Measurements from ENCODE around the gene SLC2A14.
"Not testable (repeated sequence)": the region's sequence is repeated elsewhere in the genome, so short reads cannot be mapped to it uniquely, and the experiment has no call there.

The SLC2A14 gene

DNA sequence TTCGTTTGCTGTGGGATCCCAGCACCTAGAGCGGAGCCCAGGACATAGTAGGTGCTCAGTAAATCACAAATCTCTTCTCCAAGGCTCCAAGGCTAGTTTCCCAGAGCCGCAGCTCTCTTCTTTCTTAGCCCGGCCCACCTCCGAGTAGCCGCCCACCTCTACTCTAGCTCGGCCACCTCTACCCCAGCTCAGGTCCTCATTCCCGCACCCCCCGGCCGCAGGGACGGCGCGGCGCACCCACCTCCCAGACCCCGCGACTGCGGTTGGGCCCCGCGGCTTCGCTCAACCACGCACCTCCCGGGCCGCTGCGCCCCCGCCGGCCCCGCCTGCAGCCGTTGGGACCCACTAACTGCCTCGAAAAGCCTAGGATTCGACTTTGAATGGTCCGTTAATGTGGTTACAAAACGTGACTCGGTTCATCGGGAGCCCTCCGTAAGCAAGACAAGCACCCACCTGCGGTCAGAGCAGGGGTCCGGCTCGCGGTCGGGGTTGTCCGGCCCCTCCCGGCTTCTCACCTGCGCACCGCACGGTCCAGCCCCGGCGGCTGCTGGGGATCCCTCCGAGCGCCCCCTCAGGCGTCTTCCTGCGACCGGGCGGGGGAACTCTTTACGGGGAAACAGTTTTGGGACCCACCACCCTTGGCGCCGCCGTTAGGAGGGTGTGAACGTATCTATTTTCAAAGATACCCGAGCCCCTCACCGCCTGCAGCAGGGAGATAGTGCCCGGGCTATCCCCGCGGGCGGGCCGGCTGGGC is at the start of gene SLC2A14:
SLC2A14 (minus strand) TSS at position 350 of the 754 bp plus-strand sequence. CDS start 3,035 bp downstream, outside the sequence.
- no peak for DNase-seq

- not testable (repeated sequence) for DNase-seq
Observed at GRCh38 chr12:7921181-7921580, 48.5 kb upstream of the SLC2A14 start.

DNA sequence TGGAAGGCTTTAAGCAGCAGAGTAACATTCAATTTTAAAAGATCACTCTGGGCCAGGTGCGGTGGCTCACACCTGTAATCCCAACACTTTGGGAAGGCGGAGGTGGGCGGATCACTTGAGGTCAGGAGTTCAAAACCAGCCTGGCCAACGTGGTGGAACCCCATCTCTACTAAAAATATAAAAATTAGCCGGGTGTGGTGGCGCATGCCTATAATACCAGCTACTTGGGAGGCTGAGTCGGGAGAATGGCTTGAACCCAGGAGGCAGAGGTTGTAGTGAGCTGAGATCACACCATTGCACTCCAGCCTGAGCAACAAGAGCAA is 45.5 kb upstream of the SLC2A14 start:
- DNase-seq: not testable (repeated sequence)

DNA sequence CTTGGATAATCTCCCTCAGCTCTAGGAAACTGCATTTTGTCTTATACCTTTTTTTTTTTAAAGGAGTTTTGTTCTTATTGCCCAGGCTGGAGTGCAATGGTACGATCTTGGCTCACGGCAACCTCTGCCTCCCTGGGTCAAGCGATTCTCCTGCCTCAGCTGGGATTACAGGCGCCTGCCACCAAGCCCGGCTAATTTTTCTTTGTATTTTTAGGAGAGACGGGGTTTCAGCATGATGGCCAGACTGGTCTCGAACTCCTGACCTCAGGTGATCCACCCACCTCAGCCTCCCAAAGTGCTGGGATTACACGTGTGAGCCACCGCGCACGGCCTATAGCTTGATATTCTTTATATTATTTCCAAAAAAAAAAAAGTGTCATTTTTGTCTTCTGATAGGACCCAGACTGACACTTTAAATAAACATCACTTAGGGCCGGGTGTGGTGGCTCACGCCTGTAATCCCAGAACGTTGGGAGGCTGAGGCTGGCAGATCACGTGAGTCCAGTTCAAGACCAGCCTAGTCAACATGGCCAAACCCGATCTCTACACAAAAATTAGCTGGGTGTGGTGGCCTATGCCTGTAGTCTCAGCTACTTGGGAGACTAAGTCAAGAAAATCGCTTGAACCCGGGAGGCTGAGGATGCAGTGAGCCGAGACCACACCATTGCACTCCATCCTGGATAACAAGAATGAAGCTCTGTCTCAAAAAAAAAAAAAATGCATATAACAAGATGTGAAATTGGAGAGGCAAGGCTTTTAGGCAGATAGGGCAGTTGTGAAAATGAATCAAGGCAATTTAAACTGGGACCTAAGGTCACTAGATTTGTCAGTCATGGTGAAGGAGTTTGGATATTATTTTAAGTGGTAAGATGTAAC is 44.9 kb upstream of the SLC2A14 start:
- no peak for DNase-seq

DNA sequence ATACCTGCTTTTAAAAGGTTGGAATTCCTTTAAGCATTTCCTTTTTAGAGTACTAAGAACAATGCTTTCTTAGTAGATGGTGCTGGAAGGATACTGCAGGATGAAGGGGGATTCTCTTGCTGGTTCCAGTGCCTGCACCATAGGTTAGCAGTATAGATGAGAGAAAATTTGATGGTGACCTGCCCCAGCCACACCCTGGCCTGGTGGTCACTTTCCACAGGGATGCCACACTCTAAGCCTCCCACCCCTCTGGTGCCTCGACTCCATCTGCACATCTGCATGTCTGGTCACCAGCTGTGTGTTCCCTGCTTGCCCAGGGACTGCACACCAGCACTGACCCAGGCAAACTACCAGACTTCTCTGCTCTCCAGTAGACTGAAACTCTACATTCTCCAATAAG is 44.2 kb upstream of the SLC2A14 start:
- DNase-seq: no peak

DNA sequence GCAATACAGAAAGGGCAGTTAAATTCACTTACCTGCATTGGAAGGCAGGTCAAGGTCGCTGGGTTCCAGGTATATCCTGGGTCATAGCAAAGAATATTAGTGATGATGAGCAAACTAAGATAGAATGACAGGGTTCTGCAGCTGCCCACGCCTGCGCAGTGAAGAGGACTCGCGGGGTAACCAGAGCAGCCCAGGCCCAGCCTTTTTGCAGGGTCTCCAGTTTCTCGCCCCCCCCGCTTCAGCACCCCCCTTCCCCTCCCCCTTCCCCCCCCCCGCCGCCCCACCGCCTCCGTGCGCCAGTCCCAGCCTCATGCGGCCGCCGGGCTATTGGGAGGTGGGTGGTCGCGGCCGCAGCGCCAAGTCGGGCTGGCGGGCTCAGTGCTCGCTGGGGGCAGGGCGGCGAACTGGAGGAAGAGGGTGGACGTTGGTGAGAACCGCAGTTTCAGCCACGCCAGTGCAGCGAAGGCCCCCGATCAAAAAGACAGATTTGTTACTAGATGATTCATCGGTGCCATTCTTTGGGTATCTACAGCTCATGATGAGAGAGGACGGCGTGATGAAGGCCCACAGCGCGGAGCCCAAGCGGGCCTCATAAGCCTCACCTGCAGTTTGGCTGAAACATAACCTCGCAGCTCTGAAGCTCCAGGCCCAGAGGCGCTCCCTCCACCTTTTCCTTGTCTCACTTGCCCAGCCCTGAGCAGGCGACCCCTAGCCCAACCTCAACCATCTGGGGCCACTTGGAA is 43.1 kb upstream of the SLC2A14 start:
- no peak for DNase-seq

DNA sequence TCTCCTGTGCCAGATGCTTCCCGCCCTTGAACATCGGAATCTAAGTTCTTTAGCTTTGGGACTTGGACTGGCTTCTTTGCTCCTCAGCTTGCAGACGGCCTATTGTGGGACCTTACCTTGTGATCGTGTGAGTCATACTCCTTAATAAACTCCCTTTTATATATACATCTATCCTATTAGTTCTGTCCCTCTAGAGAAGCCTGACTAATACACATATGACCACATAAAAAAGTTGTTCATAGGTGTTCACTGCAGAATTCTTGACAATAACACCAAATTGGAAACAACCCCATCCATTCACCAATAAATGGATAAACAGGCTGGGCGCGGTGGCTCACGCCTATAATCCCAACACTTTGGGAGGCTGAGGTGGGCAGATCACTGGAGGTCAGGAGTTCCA is 37.4 kb upstream of the SLC2A14 start:
- DNase-seq: not testable (repeated sequence)

DNA sequence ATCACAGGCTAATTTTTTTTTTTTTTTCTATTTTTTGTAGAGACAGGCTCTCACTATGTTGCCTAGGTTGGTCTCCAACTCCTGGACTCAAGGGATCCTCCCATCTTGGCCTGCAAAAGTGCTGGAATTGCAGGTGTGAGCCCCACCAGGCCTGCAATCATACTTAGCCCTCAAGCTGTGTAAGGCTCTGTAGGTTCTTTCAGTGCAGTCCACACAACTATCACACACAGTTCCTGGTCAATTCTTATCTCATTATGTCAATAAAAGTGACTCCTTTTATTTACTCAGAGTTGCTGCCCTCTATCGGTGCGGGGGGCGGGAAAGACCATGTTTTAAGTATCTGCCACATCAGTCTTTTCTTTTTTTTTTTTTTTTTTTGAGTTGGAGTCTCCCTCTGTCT is 34.3 kb upstream of the SLC2A14 start:
- DNase-seq: no peak

DNA sequence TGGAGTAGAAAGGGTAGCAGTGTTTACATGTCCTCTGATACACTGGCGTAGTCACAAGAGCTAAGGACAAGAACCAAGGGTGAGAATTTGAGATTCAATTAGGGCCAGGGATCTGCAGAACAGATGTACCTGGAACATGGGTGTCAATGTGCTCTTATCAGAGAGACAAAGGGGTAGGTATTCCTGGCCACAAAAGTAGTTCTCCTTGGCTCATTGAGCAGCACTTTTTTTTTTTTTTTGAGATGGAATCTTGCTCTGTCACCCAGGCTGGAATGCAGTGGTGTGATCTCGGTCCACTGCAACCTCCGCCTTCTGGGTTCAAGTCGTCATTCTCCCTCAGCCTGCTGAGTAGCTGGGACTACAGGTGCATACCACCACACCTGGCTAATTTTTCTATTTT is 33.6 kb upstream of the SLC2A14 start:
- not testable (repeated sequence) for DNase-seq

DNA sequence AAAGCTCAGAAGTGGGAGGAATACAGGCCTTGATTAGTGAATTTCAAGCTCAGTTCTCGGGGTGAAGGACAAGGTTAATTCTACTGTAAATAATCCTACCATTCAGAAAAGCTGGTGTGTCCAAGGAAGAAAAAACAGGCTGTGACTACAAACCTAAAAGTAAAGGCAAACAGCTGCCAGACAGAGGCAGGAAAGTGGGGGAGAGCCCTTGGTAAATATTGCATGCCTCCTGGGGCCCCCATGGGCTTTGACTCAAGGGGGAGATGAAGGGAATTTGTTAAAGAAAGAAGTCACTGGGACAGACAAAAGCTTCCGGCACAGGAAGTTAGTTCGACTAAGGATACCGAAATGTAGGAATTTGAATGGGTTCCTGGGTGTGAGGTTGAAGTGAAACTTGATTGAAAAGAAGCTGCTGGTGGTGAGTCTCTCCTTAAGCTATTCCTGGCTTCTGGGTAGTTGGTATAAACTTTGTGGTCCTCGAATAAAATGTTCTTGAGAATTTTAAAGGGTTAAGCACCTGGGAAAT is 32.9 kb upstream of the SLC2A14 start:
- not testable (repeated sequence) for DNase-seq

DNA sequence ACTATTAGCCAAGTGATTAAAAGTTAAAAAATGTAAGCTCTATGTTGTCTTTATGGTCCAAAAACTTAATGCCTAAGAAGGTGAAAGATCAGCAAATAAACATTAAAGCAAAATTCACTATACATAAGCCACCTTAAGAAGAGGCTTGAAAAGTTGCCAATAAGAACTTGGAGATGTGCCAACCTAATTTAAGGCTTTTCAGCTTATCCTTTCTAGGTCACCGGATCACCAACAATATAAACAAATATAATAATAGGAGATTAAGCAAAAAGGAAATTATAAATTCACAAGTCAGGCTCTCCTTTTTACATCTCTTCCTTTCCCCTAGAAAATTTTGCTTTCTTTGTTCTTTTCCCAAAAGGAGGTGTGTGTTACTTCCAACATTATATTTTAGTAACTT is 32.4 kb upstream of the SLC2A14 start:
- no peak for DNase-seq

DNA sequence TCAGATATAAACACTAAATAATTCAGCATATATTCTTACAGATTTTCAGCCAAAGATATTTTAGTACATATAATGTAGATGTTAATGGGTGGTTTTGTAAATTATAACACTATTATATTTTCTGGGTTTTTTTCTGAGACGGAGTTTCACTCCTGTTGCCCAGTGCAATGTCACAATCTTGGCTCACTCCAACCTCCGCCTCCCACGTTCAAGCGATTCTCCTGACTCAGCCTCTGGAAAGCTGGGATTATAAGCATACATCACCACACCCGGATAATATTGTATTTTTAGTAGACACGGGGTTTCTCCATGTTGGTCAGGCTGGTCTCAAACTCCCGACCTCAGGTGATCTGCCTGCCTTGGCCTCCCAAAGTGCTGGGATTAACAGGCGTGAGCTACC is 29.7 kb upstream of the SLC2A14 start:
- DNase-seq: not testable (repeated sequence)

- DNase-seq: no peak
Observed at GRCh38 chr12:7899755-7900154, 27.0 kb upstream of the SLC2A14 start.

GRCh38 chr12:7896726-7897125 is 24.0 kb upstream of the SLC2A14 start:
- DNase-seq: not testable (repeated sequence)

- DNase-seq: no peak
Observed at GRCh38 chr12:7892186-7892980, 19.7 kb upstream of the SLC2A14 start.

- DNase-seq: no peak
Observed at GRCh38 chr12:7884689-7885088, 12.0 kb upstream of the SLC2A14 start.

DNA sequence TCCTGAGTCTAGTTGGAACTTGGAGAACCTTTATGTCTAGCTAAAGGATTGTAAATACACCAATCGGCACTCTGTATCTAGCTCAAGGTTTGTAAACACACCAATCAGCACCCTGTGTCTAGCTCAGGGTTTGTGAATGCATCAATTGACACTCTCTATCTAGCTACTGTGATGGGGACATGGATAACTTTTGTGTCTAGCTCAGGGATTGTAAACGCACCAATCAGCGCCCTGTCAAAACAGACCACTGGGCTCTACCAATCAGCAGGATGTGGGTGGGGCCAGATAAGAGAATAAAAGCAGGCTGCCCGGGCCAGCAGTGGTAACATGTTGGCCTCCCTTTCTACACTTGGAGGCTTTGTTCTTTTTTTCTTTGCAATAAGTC is 9.0 kb upstream of the SLC2A14 start:
- not testable (repeated sequence) for DNase-seq

GRCh38 chr12:7880952-7881735 is 8.4 kb upstream of the SLC2A14 start:
- not testable (repeated sequence) for DNase-seq

GRCh38 chr12:7879246-7879645 is 6.5 kb upstream of the SLC2A14 start:
- DNase-seq: no peak

- no peak for DNase-seq
Observed at GRCh38 chr12:7877420-7877819, 4.7 kb upstream of the SLC2A14 start.

DNA sequence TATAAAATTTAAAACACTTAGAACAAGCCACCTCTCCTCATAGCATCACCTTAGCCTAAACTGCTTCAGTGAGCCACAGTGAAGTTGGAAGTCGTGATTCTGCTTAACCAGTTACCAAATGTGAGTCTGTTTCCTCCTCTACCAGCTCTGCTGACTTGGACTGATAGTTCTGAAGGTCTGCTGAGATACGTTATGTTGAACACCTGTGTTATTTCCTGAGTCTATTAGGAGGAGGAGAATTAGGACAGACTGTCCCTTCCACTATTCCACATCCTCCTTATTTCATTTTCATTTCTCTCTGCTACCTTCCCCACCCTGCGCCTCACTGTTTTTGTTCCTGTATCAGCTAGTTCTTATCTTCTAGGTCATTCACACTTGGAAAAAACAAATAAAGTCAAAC is 2.4 kb downstream of the SLC2A14 start:
- no peak for DNase-seq

DNA sequence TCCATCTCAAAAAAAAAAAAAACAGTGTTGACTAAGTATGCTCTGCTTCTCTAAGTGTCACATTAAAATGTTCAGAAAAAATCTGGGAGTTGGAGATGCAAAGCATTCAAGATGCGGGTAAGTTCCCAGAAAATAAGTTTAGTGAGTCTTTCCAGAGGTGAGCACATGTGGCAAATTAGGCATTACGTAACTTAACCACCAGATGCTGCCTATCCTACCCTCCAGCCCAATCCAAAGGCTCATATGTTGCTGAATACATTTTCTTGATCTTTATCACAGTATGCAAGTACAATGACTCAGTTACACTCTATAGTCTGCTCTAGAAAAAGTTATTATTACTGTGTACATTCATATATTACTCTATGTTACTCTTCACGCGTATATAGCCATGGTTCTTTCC is 3.6 kb downstream of the SLC2A14 start:
- no peak for DNase-seq
